MCF 10A (cell line): ENCODE results near the gene SLC22A5. TPM values are rescaled to one million over a fixed set of nuclear protein-coding genes. Genes with fewer than 3 reads are reported as not detected.

Experiments
- BruUV-seq: library from RNA; stranded (reverse); fragments of 400-500 nt; replicated peaks from 2 replicates; lab custom pipeline; 2021; lab: Mats Ljungman, UMichigan
- CTCF ChIA-PET: fragments of 300-600 bp; sonication (Branson Sonifier 250); formaldehyde crosslinking; extraction: SDS; loops from one replicate; lab custom pipeline; 2021; ENCODE audit warnings: antibody characterized with exemption, inconsistent platforms; lab: Yijun Ruan, JAX
- POLR2A ChIA-PET: fragments of 300-600, 350-650 bp; sonication (Branson Sonifier 250); formaldehyde crosslinking; extraction: SDS; loops from one replicate; lab custom pipeline; 2020; ENCODE audit warnings: antibody characterized with exemption, inconsistent platforms; lab: Yijun Ruan, JAX
- DNase-seq: peaks from one replicate; pipeline ENCODE4 v3.0.0-alpha.2; 2018; ENCODE audit not compliant: unreplicated experiment
- H3K27ac Mint-ChIP-seq: one replicate; pipeline ENCODE4 v1.8.0; 2022; ENCODE audit warnings: mild to moderate bottlenecking, low read depth, mixed read lengths; ENCODE audit not compliant: unreplicated experiment
- H3K27me3 Mint-ChIP-seq: one replicate; pipeline ENCODE4 v1.8.0; 2022; ENCODE audit warnings: mixed read lengths; ENCODE audit not compliant: insufficient read depth, unreplicated experiment
- H3K36me3 Mint-ChIP-seq: one replicate; pipeline ENCODE4 v1.8.0; 2022; ENCODE audit warnings: mild to moderate bottlenecking, moderate library complexity, mixed read lengths; ENCODE audit not compliant: insufficient read depth, unreplicated experiment
- H3K4me1 Mint-ChIP-seq: one replicate; pipeline ENCODE4 v1.8.0; 2022; ENCODE audit warnings: mixed read lengths; ENCODE audit not compliant: insufficient read depth, unreplicated experiment
- H3K4me3 Mint-ChIP-seq: one replicate; pipeline ENCODE4 v1.8.0; 2022; ENCODE audit warnings: mild to moderate bottlenecking, moderate library complexity, mixed read lengths; ENCODE audit not compliant: unreplicated experiment
- H3K9me3 Mint-ChIP-seq: one replicate; pipeline ENCODE4 v1.8.0; 2022; ENCODE audit warnings: mixed read lengths; ENCODE audit not compliant: unreplicated experiment
- intact Hi-C: fragments of 100-400 bp; cut with micrococcal nuclease; formaldehyde crosslinking; loops from 2 replicates; pipeline ENCODE4 v1.14.1; 2022
- total RNA-seq: library from RNA; stranded (reverse); gene quantifications from 2 replicates; pipeline ENCODE4 v1.2.3, GENCODE V29; 2022
- TF ChIP-seq, protein P1 (sequence below): fragments of 200-600 bp; IDR thresholded peaks from one replicate; pipeline ENCODE4 v1.8.0; 2022; ENCODE audit warnings: antibody characterized with exemption, mild to moderate bottlenecking; ENCODE audit not compliant: unreplicated experiment

The SLC22A5 gene
- total RNA-seq, 1 experiment from 2014 or later: 167 TPM

DNA sequence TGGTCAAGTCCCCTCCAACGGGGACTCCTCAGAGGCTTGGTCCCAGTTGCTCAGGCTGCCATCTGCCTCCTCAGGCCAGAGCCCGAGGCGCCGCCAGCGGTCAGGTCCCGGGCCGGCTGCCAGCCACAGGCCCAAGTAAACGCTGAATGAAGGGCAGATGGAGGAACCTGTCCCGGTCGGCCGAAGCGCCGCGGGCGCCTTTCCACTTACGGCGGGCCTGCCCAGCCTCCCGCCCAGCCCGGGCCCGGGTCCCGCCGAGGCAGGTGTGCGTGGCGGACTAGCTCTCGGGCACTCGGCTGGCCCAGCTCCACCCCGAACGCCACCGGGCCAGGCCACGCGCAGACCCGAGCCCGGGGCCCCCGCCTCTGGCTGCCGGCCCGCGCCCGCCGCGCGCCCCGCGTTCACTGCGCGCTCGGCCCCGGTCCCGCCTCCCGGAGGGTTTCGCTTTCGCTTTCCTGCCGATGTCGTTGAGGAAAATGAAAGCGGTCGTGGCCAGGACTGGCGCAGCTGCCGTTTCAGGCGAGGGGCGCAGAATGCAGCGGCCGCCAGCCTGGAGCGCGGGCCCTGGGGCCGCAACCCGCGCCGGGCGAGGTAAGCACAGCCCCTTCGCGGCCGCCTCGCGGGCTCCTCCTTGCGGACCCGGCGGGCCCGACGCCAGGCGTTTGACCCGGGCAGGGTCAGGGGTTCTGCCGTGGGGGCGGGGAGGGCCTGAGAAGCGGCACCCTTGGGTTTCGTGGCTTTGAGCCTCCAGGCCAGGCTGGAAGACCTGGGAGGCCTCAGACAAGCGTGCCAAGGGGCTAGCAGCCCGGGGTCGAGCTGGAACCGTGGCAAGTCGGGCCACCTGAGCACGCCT lies 41.2 kb downstream of the SLC22A5 start:
- Mint-ChIP-seq H3K4me3 (peak overlapping the region; percentile 80), H3K9me3 (no peaks in the 10 kb centered on the region), H3K27me3 (no peaks in the 10 kb centered on the region), H3K27ac (peak overlapping the region; percentile 93), H3K4me1 (peaks cover 27% of the 10 kb centered on the region), H3K36me3 (no peaks in the 10 kb centered on the region)
- TF ChIP-seq, protein P1, sequence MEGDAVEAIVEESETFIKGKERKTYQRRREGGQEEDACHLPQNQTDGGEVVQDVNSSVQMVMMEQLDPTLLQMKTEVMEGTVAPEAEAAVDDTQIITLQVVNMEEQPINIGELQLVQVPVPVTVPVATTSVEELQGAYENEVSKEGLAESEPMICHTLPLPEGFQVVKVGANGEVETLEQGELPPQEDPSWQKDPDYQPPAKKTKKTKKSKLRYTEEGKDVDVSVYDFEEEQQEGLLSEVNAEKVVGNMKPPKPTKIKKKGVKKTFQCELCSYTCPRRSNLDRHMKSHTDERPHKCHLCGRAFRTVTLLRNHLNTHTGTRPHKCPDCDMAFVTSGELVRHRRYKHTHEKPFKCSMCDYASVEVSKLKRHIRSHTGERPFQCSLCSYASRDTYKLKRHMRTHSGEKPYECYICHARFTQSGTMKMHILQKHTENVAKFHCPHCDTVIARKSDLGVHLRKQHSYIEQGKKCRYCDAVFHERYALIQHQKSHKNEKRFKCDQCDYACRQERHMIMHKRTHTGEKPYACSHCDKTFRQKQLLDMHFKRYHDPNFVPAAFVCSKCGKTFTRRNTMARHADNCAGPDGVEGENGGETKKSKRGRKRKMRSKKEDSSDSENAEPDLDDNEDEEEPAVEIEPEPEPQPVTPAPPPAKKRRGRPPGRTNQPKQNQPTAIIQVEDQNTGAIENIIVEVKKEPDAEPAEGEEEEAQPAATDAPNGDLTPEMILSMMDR: peak; percentile 95
- peak; percentile 78 for DNase-seq
- intact Hi-C loops: loop anchor here (1.0 kb wide), 2 partner anchors 24 to 230 kb away; no protein-coding TSS in a partner anchor
- no TSS peak for BruUV-seq
- ChIA-PET POLR2A (interaction anchor here (0.7 to 4.2 kb wide), 16 partner anchors 9 to 147 kb away, joined by 3 to 66 read pairs (median 4); partner anchors contain the start of genes IRF1, SLC22A4 and SLC22A5), CTCF (interaction anchor here (0.5 to 7.8 kb wide), 40 partner anchors 10 to 1134 kb away, joined by 3 to 66 read pairs (median 3); partner anchors contain the start of genes IRF1, KIF3A, SLC22A4 and SLC22A5)

DNA sequence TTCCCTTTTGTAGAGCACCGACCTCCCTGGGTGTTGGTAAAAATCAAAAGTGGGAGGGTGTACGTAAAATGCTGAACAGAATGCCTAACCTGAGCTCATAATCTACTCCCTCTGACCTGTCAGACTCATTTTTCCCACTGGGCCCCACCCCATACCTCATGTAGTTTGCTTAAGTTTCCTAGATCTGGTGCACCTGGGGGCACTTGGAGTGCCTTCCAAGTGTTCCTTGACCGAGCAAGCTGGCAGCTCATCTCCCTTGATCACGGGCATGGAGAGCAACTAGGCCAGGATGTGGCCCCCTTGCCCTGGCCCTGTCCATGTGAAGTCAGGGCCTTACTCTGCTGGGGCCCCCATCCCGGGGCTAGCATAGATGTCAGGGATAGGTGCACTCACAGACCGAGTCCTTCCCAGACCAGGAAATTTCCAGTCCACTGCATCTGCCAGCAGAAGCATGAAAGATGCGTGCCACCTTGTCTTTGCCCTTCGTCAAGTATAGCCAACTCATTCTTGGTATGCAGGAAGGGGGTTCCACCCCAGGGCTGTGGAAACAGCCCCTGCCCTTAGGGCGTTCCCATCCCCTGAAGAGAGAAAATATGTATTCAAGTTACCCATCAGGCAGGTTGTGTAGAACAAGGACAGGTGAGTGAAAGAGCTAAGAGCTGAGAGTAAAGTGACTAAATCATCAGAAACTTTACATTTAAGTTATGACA lies 41.9 kb downstream of the SLC22A5 start:
- Mint-ChIP-seq H3K27ac (peak overlapping the region; percentile 93), H3K36me3 (no peaks in the 10 kb centered on the region), H3K9me3 (no peaks in the 10 kb centered on the region), H3K27me3 (no peaks in the 10 kb centered on the region), H3K4me1 (peaks cover 27% of the 10 kb centered on the region), H3K4me3 (peak overlapping the region; percentile 80)
- TF ChIP-seq, protein P1: no peak
- CTCF ChIA-PET: interaction anchor here (0.6 to 7.8 kb wide), 31 partner anchors 9 to 232 kb away, joined by 3 to 66 read pairs (median 4); partner anchors contain the start of genes IRF1, SLC22A4 and SLC22A5
- intact Hi-C loops: loop anchor here (1.0 kb wide), 2 partner anchors 25 to 231 kb away; no protein-coding TSS in a partner anchor
- no TSS peak for BruUV-seq
- POLR2A ChIA-PET: interaction anchor here (0.7 to 4.2 kb wide), 15 partner anchors 9 to 146 kb away, joined by 3 to 66 read pairs (median 4); partner anchors contain the start of genes IRF1, SLC22A4 and SLC22A5
- peak; percentile 51 for DNase-seq

DNA sequence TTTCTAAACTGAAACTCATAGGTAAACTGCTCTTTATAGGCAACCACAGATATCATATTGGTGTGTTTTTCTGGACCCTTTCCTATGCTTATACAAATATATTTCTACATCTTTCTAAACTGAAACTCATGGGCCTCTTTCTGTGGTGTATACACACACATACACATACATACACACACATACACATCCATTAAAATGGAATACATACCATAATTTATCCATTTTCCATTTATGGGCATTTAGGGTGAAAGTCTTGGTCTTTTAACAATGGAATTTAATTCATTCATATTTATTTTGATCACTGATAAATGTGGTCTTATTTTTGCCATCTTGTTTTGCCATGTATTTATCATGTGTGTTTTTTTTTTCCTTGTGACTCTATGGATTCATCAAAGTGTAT lies 44.1 kb downstream of the SLC22A5 start:
- ChIA-PET CTCF (interaction anchor here (1.7 to 2.7 kb wide), 5 partner anchors 14 to 76 kb away, joined by 5 to 18 read pairs (median 11); partner anchors contain the start of gene IRF1), POLR2A (interaction anchor here (1.9 to 5.0 kb wide), 2 partner anchors 25 to 41 kb away, joined by 13 to 70 read pairs; no protein-coding TSS in a partner anchor)
- Mint-ChIP-seq H3K27me3 (no peaks in the 10 kb centered on the region), H3K4me1 (peaks cover 37% of the 10 kb centered on the region), H3K4me3 (no peak overlapping the region), H3K27ac (no peak overlapping the region), H3K9me3 (no peaks in the 10 kb centered on the region), H3K36me3 (no peaks in the 10 kb centered on the region)
- intact Hi-C loops: no loop called here
- no TSS peak for BruUV-seq
- TF ChIP-seq, protein P1: no peak
- no peak for DNase-seq
